DOHH2 (cell line): ENCODE data around the gene SLC48A1.

Source experiments
- EZH2phosphoT487 ChIP-seq: fragments of 200-600 bp; sonication (generic); IDR thresholded peaks from 2 replicates; pipeline ENCODE4 v1.6.1; 2017; ENCODE audit warnings: borderline replicate concordance, mild to moderate bottlenecking, antibody characterized with exemption, low read length, moderate library complexity, mixed read lengths
- TF ChIP-seq, protein P1 (sequence below): fragments of 200-600 bp; sonication (generic); IDR thresholded peaks from one replicate; pipeline ENCODE4 v1.5.1; 2014; ENCODE audit warnings: antibody characterized with exemption, mild to moderate bottlenecking, low read depth, low read length; ENCODE audit not compliant: poor library complexity, severe bottlenecking

DNA sequence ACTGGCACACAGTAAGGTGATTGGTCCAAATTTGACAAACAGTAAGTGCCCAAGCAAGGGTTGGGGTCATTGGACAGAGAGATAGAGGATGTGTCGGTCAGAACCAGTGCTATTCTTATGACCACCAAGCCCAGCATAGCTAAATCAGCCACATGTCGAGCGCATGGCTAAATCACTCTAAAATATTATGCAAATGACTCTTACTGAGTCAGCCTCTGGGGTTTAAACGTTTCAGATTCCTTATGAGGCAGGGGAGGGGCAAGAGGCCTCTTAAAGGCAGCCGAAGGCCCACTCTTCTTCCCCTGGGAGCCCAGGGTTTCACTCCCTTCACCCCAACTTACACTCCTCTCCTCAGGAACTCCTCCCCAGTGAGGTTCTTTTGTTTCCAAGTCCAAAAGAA, 47.1 kb upstream of the SLC48A1 start:
- TF ChIP-seq, protein P1, sequence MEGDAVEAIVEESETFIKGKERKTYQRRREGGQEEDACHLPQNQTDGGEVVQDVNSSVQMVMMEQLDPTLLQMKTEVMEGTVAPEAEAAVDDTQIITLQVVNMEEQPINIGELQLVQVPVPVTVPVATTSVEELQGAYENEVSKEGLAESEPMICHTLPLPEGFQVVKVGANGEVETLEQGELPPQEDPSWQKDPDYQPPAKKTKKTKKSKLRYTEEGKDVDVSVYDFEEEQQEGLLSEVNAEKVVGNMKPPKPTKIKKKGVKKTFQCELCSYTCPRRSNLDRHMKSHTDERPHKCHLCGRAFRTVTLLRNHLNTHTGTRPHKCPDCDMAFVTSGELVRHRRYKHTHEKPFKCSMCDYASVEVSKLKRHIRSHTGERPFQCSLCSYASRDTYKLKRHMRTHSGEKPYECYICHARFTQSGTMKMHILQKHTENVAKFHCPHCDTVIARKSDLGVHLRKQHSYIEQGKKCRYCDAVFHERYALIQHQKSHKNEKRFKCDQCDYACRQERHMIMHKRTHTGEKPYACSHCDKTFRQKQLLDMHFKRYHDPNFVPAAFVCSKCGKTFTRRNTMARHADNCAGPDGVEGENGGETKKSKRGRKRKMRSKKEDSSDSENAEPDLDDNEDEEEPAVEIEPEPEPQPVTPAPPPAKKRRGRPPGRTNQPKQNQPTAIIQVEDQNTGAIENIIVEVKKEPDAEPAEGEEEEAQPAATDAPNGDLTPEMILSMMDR, result no peak
- no peak for TF ChIP-seq EZH2phosphoT487
